Panc1 (cell line): Measurements from ENCODE around the gene TTPAL. TPM values are rescaled to one million over a fixed set of nuclear protein-coding genes. Genes with fewer than 3 reads are reported as not detected.

Source experiments
- ATAC-seq: fragments of 200-7000 bp; cut with Tn5 transposase; 2 replicates; pipeline ENCODE4 v1.9.1; 2020; ENCODE audit warnings: mild to moderate bottlenecking, moderate library complexity
- BruUV-seq: library from RNA; stranded (reverse); fragments of 400-500 nt; replicated peaks from 2 replicates; lab custom pipeline; 2021; lab: Mats Ljungman, UMichigan
- CTCF ChIA-PET: fragments of 300-600 bp; sonication (Branson Sonifier 250); formaldehyde crosslinking; loops from one replicate; lab custom pipeline; 2022; ENCODE audit warnings: antibody characterized with exemption; lab: Charles Lee
- POLR2A ChIA-PET: fragments of 300-600 bp; sonication (Branson Sonifier 250); formaldehyde crosslinking; loops from one replicate; lab custom pipeline; 2022; ENCODE audit warnings: antibody characterized with exemption; lab: Charles Lee
- DNase-seq: peaks from one replicate; pipeline ENCODE4 v3.0.0-alpha.2; 2010; ENCODE audit warnings: low read depth, low spot score
- H3K27ac ChIP-seq: 2 replicates; pipeline ENCODE4 v1.5.1; 2011; ENCODE audit warnings: mild to moderate bottlenecking, low read length, inconsistent platforms
- H3K27me3 ChIP-seq: fragments of 200-500 bp; sonication (Bioruptor generic); 2 replicates; pipeline ENCODE4 v1.6.0; 2014; ENCODE audit warnings: low read length, inconsistent platforms; ENCODE audit not compliant: control insufficient read depth, insufficient read depth
- H3K36me3 ChIP-seq: fragments of 200-500 bp; sonication (Bioruptor generic); 2 replicates; pipeline ENCODE4 v1.5.1; 2014; ENCODE audit warnings: inconsistent platforms, mild to moderate bottlenecking, low read length, moderate library complexity; ENCODE audit not compliant: control insufficient read depth, insufficient read depth
- H3K4me1 ChIP-seq: 2 replicates; pipeline ENCODE4 v1.5.1; 2011; ENCODE audit warnings: inconsistent platforms, mild to moderate bottlenecking, low read length, moderate library complexity; ENCODE audit not compliant: control insufficient read depth, insufficient read depth
- H3K4me3 ChIP-seq, 2 experiments: 2 replicates each; pipeline ENCODE4 v1.5.1; 2011 to 2012; ENCODE audit warnings: low read depth in 2 of 2, low read length in 2 of 2, mild to moderate bottlenecking in 2 of 2, inconsistent platforms in 1 of 2, moderate library complexity in 1 of 2
- H3K9me3 ChIP-seq: fragments of 200-500 bp; sonication (Bioruptor generic); 2 replicates; pipeline ENCODE4 v1.5.1; 2014; ENCODE audit warnings: low read depth, mild to moderate bottlenecking, inconsistent platforms, low read length, moderate library complexity; ENCODE audit not compliant: control insufficient read depth, insufficient read depth
- POLR2AphosphoS5 ChIP-seq: IDR thresholded peaks from 2 replicates; pipeline ENCODE4 v1.6.1; 2012; ENCODE audit warnings: mild to moderate bottlenecking, low read depth, low read length, moderate library complexity
- SIN3A ChIP-seq: IDR thresholded peaks from 2 replicates; pipeline ENCODE4 v1.6.1; 2012; ENCODE audit warnings: low read depth, mild to moderate bottlenecking, low read length, moderate library complexity, borderline replicate concordance; ENCODE audit not compliant: insufficient read depth
- TCF7L2 ChIP-seq: IDR thresholded peaks from 2 replicates; pipeline ENCODE4 v1.6.1; 2011; ENCODE audit warnings: mild to moderate bottlenecking, low read depth, low read length, inconsistent platforms
- in situ Hi-C: cut with HindIII; loops from 2 replicates; pipeline ENCODE4 v1.10.0; 2016; ENCODE audit warnings: low sequenced_read_pairs, low pct_unique_long_range_greater_than_20kb
- intact Hi-C: fragments of 100-400 bp; cut with micrococcal nuclease; formaldehyde crosslinking; loops from one replicate; pipeline ENCODE4 v1.10.0; 2022; ENCODE audit not compliant: unreplicated experiment
- total RNA-seq: library from RNA; stranded (reverse); gene quantifications from one replicate; pipeline ENCODE4 v1.2.1, GENCODE V29; 2021; ENCODE audit not compliant: unreplicated experiment
- TF ChIP-seq, protein P1 (sequence below), 2 experiments: IDR thresholded peaks; 2 replicates each; pipeline ENCODE4 v1.6.1; 2011 to 2012; ENCODE audit warnings: low read depth in 2 of 2, control low read depth in 1 of 2, low read length in 1 of 2, mild to moderate bottlenecking in 1 of 2, moderate library complexity in 1 of 2; ENCODE audit not compliant: insufficient read depth in 1 of 2
- TF ChIP-seq, protein P2 (sequence below): fragments of 450-650 bp; IDR thresholded peaks from 2 replicates; pipeline ENCODE4 v1.5.1; 2017; ENCODE audit warnings: mild to moderate bottlenecking

The TTPAL gene
- total RNA-seq, 1 experiment from 2014 or later, result 37.4 TPM

DNA sequence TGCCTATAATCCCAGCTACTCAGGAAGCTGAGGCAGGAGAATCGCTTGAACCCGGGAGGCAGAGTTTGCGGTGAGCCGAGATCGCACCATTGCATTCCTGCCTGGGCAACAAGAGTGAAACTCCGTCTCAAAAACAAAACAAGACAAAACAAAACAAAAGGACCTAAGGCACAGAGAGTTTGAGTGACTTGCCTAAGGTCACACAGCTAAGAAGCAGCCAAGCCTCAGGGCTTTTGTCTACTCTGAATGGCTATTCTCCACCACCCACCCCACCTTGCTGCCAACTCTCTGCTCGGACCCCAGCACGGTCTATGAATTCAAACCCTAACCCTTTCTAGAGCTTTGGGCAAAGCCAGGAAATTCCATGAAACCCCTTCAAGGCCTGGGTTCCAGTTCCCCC lies 19.1 kb upstream of the TTPAL start:
- Histone ChIP-seq H3K9me3 (no peaks in the 10 kb centered on the region), H3K27me3 (no peaks in the 10 kb centered on the region), H3K4me3 (no peak overlapping the region), H3K4me1 (no peaks in the 10 kb centered on the region), H3K27ac (no peak overlapping the region), H3K36me3 (no peaks in the 10 kb centered on the region)
- no TSS peak for BruUV-seq
- intact Hi-C loops (loop anchor here (5.0 kb wide), 1 partner anchor 239 kb away; no protein-coding TSS in a partner anchor), in situ Hi-C loops (no loop called here)
- CTCF ChIA-PET, result no interaction called here
- POLR2A ChIA-PET, result no interaction called here
- no peak for ATAC-seq
- TF ChIP-seq TCF7L2 (no peak), POLR2AphosphoS5 (no peak), SIN3A (no peak)
- TF ChIP-seq, protein P1, sequence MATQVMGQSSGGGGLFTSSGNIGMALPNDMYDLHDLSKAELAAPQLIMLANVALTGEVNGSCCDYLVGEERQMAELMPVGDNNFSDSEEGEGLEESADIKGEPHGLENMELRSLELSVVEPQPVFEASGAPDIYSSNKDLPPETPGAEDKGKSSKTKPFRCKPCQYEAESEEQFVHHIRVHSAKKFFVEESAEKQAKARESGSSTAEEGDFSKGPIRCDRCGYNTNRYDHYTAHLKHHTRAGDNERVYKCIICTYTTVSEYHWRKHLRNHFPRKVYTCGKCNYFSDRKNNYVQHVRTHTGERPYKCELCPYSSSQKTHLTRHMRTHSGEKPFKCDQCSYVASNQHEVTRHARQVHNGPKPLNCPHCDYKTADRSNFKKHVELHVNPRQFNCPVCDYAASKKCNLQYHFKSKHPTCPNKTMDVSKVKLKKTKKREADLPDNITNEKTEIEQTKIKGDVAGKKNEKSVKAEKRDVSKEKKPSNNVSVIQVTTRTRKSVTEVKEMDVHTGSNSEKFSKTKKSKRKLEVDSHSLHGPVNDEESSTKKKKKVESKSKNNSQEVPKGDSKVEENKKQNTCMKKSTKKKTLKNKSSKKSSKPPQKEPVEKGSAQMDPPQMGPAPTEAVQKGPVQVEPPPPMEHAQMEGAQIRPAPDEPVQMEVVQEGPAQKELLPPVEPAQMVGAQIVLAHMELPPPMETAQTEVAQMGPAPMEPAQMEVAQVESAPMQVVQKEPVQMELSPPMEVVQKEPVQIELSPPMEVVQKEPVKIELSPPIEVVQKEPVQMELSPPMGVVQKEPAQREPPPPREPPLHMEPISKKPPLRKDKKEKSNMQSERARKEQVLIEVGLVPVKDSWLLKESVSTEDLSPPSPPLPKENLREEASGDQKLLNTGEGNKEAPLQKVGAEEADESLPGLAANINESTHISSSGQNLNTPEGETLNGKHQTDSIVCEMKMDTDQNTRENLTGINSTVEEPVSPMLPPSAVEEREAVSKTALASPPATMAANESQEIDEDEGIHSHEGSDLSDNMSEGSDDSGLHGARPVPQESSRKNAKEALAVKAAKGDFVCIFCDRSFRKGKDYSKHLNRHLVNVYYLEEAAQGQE (IDR thresholded peaks at IDR 0.05; ENCODE audit: insufficient read depth in 1 of 2, low read depth in 2 of 2, low read length in 1 of 2), result no peak
- TF ChIP-seq, protein P2, sequence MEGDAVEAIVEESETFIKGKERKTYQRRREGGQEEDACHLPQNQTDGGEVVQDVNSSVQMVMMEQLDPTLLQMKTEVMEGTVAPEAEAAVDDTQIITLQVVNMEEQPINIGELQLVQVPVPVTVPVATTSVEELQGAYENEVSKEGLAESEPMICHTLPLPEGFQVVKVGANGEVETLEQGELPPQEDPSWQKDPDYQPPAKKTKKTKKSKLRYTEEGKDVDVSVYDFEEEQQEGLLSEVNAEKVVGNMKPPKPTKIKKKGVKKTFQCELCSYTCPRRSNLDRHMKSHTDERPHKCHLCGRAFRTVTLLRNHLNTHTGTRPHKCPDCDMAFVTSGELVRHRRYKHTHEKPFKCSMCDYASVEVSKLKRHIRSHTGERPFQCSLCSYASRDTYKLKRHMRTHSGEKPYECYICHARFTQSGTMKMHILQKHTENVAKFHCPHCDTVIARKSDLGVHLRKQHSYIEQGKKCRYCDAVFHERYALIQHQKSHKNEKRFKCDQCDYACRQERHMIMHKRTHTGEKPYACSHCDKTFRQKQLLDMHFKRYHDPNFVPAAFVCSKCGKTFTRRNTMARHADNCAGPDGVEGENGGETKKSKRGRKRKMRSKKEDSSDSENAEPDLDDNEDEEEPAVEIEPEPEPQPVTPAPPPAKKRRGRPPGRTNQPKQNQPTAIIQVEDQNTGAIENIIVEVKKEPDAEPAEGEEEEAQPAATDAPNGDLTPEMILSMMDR, result no peak
- DNase-seq, result no peak

DNA sequence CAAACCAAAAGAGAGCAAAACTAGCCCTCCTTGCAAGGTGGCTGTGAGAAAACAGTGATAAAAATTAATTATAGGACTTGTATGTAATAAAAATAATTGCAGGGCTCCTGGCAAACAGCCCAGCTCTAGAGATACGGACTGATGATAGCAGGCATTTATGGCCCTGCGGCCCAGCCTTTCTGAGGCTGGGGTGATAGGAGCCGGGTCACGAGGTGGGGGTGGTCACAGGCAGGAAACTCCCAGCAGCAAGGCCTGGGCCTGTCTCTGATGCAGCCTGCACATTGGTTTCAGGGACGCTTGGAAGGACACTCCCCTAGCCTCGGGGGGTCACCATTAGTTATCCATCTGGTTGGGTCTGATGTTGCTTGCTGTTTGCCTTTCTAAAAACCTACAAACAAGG lies 18.7 kb upstream of the TTPAL start:
- TF ChIP-seq SIN3A (no peak), TCF7L2 (no peak), POLR2AphosphoS5 (no peak)
- TF ChIP-seq, protein P1 (IDR thresholded peaks at IDR 0.05; ENCODE audit: insufficient read depth in 1 of 2, low read depth in 2 of 2, low read length in 1 of 2), result no peak
- TF ChIP-seq, protein P2, result no peak
- Histone ChIP-seq H3K9me3 (no peaks in the 10 kb centered on the region), H3K36me3 (no peaks in the 10 kb centered on the region), H3K4me1 (no peaks in the 10 kb centered on the region), H3K27me3 (no peaks in the 10 kb centered on the region), H3K4me3 (no peak overlapping the region), H3K27ac (no peak overlapping the region)
- ChIA-PET CTCF (no interaction called here), POLR2A (no interaction called here)
- intact Hi-C loops, result loop anchor here (5.0 kb wide), 1 partner anchor 240 kb away; no protein-coding TSS in a partner anchor
- ATAC-seq (no peak), DNase-seq (no peak)
- BruUV-seq, result no TSS peak
- in situ Hi-C loops, result no loop called here
